Transverse colon (tissue), 4 donors: ENCODE measurements around the gene BICDL1.

Experiments used
- CTCF ChIP-seq, 5 experiments: fragments of 200-600 bp in 3 of 5; fragments of 450-650 bp in 2 of 5; sonication (generic) in 3 of 5; IDR thresholded peaks; 1 replicate in 2 of 5; 2 replicates in 3 of 5; pipeline ENCODE4 v1.5.1; 2016 to 2017; ENCODE audit warnings: antibody characterized with exemption in 5 of 5, inconsistent platforms in 3 of 5, mild to moderate bottlenecking in 2 of 5, moderate library complexity in 1 of 5
- POLR2AphosphoS5 ChIP-seq, 3 donors: sonication (generic); formaldehyde crosslinking; IDR thresholded peaks; one replicate each; pipeline ENCODE4 v1.6.1; 2016; ENCODE audit warnings: antibody characterized with exemption in 3 of 3

GRCh38 chr12:120125029-120125428 is 136.0 kb downstream of the BICDL1 start:
- TF ChIP-seq CTCF (IDR thresholded peaks at IDR 0.05) (no peak), POLR2AphosphoS5 (IDR thresholded peaks at IDR 0.05) (no peak)
